Measurements from ENCODE around the gene IL10RA. TPM values are rescaled to one million over a fixed set of nuclear protein-coding genes. Genes with fewer than 3 reads are reported as not detected.

The IL10RA gene
- total RNA-seq, 1 experiment from 2014 or later = 1.7 TPM

GRCh38 chr11:117966908-117967307 is 19.3 kb upstream of the IL10RA start:
- no peak for ATAC-seq
- Histone ChIP-seq H4K20me1 (ENCODE audit: insufficient read depth) (no peaks in the 10 kb centered on the region), H3K4me3 (replicated peaks in 1 of 2; ENCODE audit: low read depth in 1 of 2, low read length in 2 of 2) (no peak overlapping the region), H3K9ac (ENCODE audit: low read length) (no peak overlapping the region), H2AFZ (ENCODE audit: low read depth, low read length, poor library complexity, severe bottlenecking) (no peak overlapping the region), H3K79me2 (ENCODE audit: insufficient read depth, low read length) (no peaks in the 10 kb centered on the region), H3K4me2 (ENCODE audit: low read length) (no peak overlapping the region), H3K9me2 (ENCODE audit: insufficient read depth) (no peaks in the 10 kb centered on the region), H3K27me3 (ENCODE audit: insufficient read depth, low read length) (no peaks in the 10 kb centered on the region), H3K4me1 (ENCODE audit: control insufficient read depth in 1 of 2, insufficient read depth in 2 of 2, low read length in 2 of 2) (peaks cover 0 to 5% of the 10 kb centered on the region in 2 experiments; a peak in 1 of 4 replicates), H3K9me3 (ENCODE audit: control insufficient read depth in 1 of 2, insufficient read depth in 1 of 2, low read depth in 1 of 2, low read length in 2 of 2) (no peaks in the 10 kb centered on the region), H3K36me3 (ENCODE audit: control insufficient read depth in 1 of 2, insufficient read depth in 2 of 2, low read length in 2 of 2) (no peaks in the 10 kb centered on the region), H3K27ac (ENCODE audit: low read depth, low read length) (no peak overlapping the region)
- POLR2A ChIA-PET = no interaction called here
- BruUV-seq (replicated peaks) = no TSS peak
- CTCF ChIA-PET = no interaction called here
- no peak for TF ChIP-seq FOSL1 (IDR thresholded peaks at IDR 0.05; ENCODE audit: low read depth)
- no peak for TF ChIP-seq EZH2 (IDR thresholded peaks at IDR 0.05)
- DNase-seq (ENCODE audit: low read depth, low spot score) = no peak
- RAD21 ChIA-PET (ENCODE audit: low non-redundant PET in 1 of 2, low total read pairs in 2 of 2, uncharacterized antibody in 2 of 2, unreplicated experiment in 2 of 2) = no interaction called here
- intact Hi-C loops (cut with micrococcal nuclease) = no loop called here

GRCh38 chr11:117969160-117969991 is 16.8 kb upstream of the IL10RA start:
- Histone ChIP-seq H3K27me3 (ENCODE audit: insufficient read depth, low read length) (no peaks in the 10 kb centered on the region), H3K9me3 (ENCODE audit: control insufficient read depth in 1 of 2, insufficient read depth in 1 of 2, low read depth in 1 of 2, low read length in 2 of 2) (no peaks in the 10 kb centered on the region), H4K20me1 (ENCODE audit: insufficient read depth) (no peaks in the 10 kb centered on the region), H3K9ac (ENCODE audit: low read length) (no peak overlapping the region), H3K4me1 (ENCODE audit: control insufficient read depth in 1 of 2, insufficient read depth in 2 of 2, low read length in 2 of 2) (peaks cover 0 to 5% of the 10 kb centered on the region in 2 experiments; a peak in 1 of 4 replicates), H2AFZ (ENCODE audit: low read depth, low read length, poor library complexity, severe bottlenecking) (no peak overlapping the region), H3K36me3 (ENCODE audit: control insufficient read depth in 1 of 2, insufficient read depth in 2 of 2, low read length in 2 of 2) (no peaks in the 10 kb centered on the region), H3K4me2 (ENCODE audit: low read length) (no peak overlapping the region), H3K4me3 (replicated peaks in 1 of 2; ENCODE audit: low read depth in 1 of 2, low read length in 2 of 2) (no peak overlapping the region), H3K27ac (ENCODE audit: low read depth, low read length) (no peak overlapping the region), H3K9me2 (ENCODE audit: insufficient read depth) (no peaks in the 10 kb centered on the region), H3K79me2 (ENCODE audit: insufficient read depth, low read length) (no peaks in the 10 kb centered on the region)
- DNase-seq (ENCODE audit: low read depth, low spot score) (no peak), ATAC-seq (no peak)
- ChIA-PET RAD21 (ENCODE audit: low non-redundant PET in 1 of 2, low total read pairs in 2 of 2, uncharacterized antibody in 2 of 2, unreplicated experiment in 2 of 2) (no interaction called here), CTCF (no interaction called here), POLR2A (no interaction called here)
- intact Hi-C loops (cut with micrococcal nuclease) = no loop called here
- no TSS peak for BruUV-seq (replicated peaks)
- no peak for TF ChIP-seq POLR2AphosphoS5 (IDR thresholded peaks at IDR 0.05; ENCODE audit: low read depth, low read length)
- no peak for TF ChIP-seq ELF1 (IDR thresholded peaks at IDR 0.05; ENCODE audit: borderline replicate concordance, low read depth)
- TF ChIP-seq EZH2phosphoT487 (IDR thresholded peaks at IDR 0.05; ENCODE audit: borderline replicate concordance) = no peak
- no peak for TF ChIP-seq ZNF274 (IDR thresholded peaks at IDR 0.05; ENCODE audit: low read depth, low read length)
- TF ChIP-seq ZBTB33 (IDR thresholded peaks at IDR 0.05; ENCODE audit: extremely low read depth, insufficient replicate concordance, low read length) = no peak
- no peak for TF ChIP-seq ZFX (IDR thresholded peaks at IDR 0.05)
- TF ChIP-seq FOSL1 (IDR thresholded peaks at IDR 0.05; ENCODE audit: low read depth) = no peak
- TF ChIP-seq SIN3A (IDR thresholded peaks at IDR 0.05; ENCODE audit: low read depth) = no peak
- no peak for TF ChIP-seq CEBPB (IDR thresholded peaks at IDR 0.05; ENCODE audit: low read depth)
- TF ChIP-seq, protein P1, sequence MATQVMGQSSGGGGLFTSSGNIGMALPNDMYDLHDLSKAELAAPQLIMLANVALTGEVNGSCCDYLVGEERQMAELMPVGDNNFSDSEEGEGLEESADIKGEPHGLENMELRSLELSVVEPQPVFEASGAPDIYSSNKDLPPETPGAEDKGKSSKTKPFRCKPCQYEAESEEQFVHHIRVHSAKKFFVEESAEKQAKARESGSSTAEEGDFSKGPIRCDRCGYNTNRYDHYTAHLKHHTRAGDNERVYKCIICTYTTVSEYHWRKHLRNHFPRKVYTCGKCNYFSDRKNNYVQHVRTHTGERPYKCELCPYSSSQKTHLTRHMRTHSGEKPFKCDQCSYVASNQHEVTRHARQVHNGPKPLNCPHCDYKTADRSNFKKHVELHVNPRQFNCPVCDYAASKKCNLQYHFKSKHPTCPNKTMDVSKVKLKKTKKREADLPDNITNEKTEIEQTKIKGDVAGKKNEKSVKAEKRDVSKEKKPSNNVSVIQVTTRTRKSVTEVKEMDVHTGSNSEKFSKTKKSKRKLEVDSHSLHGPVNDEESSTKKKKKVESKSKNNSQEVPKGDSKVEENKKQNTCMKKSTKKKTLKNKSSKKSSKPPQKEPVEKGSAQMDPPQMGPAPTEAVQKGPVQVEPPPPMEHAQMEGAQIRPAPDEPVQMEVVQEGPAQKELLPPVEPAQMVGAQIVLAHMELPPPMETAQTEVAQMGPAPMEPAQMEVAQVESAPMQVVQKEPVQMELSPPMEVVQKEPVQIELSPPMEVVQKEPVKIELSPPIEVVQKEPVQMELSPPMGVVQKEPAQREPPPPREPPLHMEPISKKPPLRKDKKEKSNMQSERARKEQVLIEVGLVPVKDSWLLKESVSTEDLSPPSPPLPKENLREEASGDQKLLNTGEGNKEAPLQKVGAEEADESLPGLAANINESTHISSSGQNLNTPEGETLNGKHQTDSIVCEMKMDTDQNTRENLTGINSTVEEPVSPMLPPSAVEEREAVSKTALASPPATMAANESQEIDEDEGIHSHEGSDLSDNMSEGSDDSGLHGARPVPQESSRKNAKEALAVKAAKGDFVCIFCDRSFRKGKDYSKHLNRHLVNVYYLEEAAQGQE (IDR thresholded peaks at IDR 0.05; ENCODE audit: low read depth) = no peak
- no peak for TF ChIP-seq TCF7L2 (IDR thresholded peaks at IDR 0.05; ENCODE audit: borderline replicate concordance, extremely low read depth, insufficient read depth, insufficient read length)
- no peak for TF ChIP-seq YY1 (IDR thresholded peaks at IDR 0.05; ENCODE audit: extremely low read depth, insufficient replicate concordance, low read depth, low read length)
- TF ChIP-seq SRF (IDR thresholded peaks at IDR 0.05; ENCODE audit: low read depth) = no peak
- no peak for TF ChIP-seq SP1 (IDR thresholded peaks at IDR 0.05; ENCODE audit: low read depth)

All from HCT116 (cell line).